CD14-positive monocyte (primary cell): Measurements from ENCODE around the gene TRPC1. TPM values are rescaled to one million over a fixed set of nuclear protein-coding genes. Genes with fewer than 3 reads are reported as not detected.

Source experiments
- DNase-seq, 3 donors: peaks; one replicate each; pipeline ENCODE4 v3.0.0-alpha.2; 2011 to 2022
- H2AFZ ChIP-seq: 2 replicates; pipeline ENCODE4 v1.6.0; 2012; ENCODE audit warnings: mild to moderate bottlenecking, low read depth, low read length, inconsistent platforms; ENCODE audit not compliant: insufficient read depth, poor library complexity, severe bottlenecking
- H3K27ac ChIP-seq, 2 donors: 1 replicate in 1 of 2; 2 replicates in 1 of 2; pipeline ENCODE4 v1.5.1; 2012 to 2013; ENCODE audit warnings: low read length in 2 of 2, control low read depth in 1 of 2, inconsistent platforms in 1 of 2, low read depth in 1 of 2, mild to moderate bottlenecking in 1 of 2
- H3K27me3 ChIP-seq, 2 donors: one replicate each; pipeline versions ENCODE4 v1.6.0 to v1.6.1; 2011 to 2013; ENCODE audit warnings: low read length in 2 of 2; ENCODE audit not compliant: control insufficient read depth in 2 of 2, insufficient read depth in 2 of 2
- H3K36me3 ChIP-seq, 2 donors: replicated peaks in 1 of 2; 1 replicate in 1 of 2; 2 replicates in 1 of 2; pipeline versions ENCODE4 v1.5.1 to v1.6.1; 2012 to 2013; ENCODE audit warnings: low read length in 2 of 2, control low read depth in 1 of 2, inconsistent platforms in 1 of 2, mild to moderate bottlenecking in 1 of 2; ENCODE audit not compliant: insufficient read depth in 2 of 2, control insufficient read depth in 1 of 2
- H3K4me1 ChIP-seq, 2 donors: 1 replicate in 1 of 2; 2 replicates in 1 of 2; pipeline versions ENCODE4 v1.5.1 to v1.6.1; 2012 to 2013; ENCODE audit warnings: low read length in 2 of 2, control low read depth in 1 of 2, inconsistent platforms in 1 of 2, mild to moderate bottlenecking in 1 of 2, moderate library complexity in 1 of 2; ENCODE audit not compliant: insufficient read depth in 2 of 2, control insufficient read depth in 1 of 2
- H3K4me2 ChIP-seq: replicated peaks from 2 replicates; pipeline ENCODE3; 2012; ENCODE audit warnings: low read length, moderate library complexity, mild to moderate bottlenecking; ENCODE audit not compliant: poor library complexity, severe bottlenecking; ENCODE audit errors: extremely low read depth
- H3K4me3 ChIP-seq, 3 experiments: fragments of 200-600 bp in 1 of 3; sonication (generic) in 1 of 3; replicated peaks in 1 of 3; 1 replicate in 2 of 3; 2 replicates in 1 of 3; pipeline ENCODE4 v1.5.1; 2011 to 2013; ENCODE audit warnings: low read length in 3 of 3, mild to moderate bottlenecking in 3 of 3, control low read depth in 2 of 3, low read depth in 2 of 3, inconsistent platforms in 1 of 3, moderate library complexity in 1 of 3
- H3K79me2 ChIP-seq: 2 replicates; pipeline ENCODE4 v1.6.0; 2012; ENCODE audit warnings: mild to moderate bottlenecking, control low read depth, inconsistent platforms, low read length, moderate library complexity; ENCODE audit not compliant: insufficient read depth
- H3K9ac ChIP-seq: 2 replicates; pipeline ENCODE4 v1.6.0; 2017; ENCODE audit warnings: low read length, mild to moderate bottlenecking; ENCODE audit not compliant: insufficient read depth, poor library complexity, severe bottlenecking
- H3K9me3 ChIP-seq, 2 donors: replicated peaks in 1 of 2; 1 replicate in 1 of 2; 2 replicates in 1 of 2; pipeline versions ENCODE4 v1.5.1 to v1.6.1; 2012 to 2013; ENCODE audit warnings: low read length in 2 of 2, control low read depth in 1 of 2; ENCODE audit not compliant: control insufficient read depth in 1 of 2, insufficient read depth in 1 of 2
- H4K20me1 ChIP-seq: 2 replicates; pipeline ENCODE4 v1.6.0; 2012; ENCODE audit warnings: mild to moderate bottlenecking, low read length, control low read depth, moderate library complexity; ENCODE audit not compliant: insufficient read depth
- H3K27ac Mint-ChIP-seq, 7 donors: one replicate each; pipeline ENCODE4 v1.8.0; 2020; ENCODE audit warnings: mild to moderate bottlenecking in 7 of 7, mixed read lengths in 7 of 7, moderate library complexity in 6 of 7, inconsistent platforms in 2 of 7
- H3K27me3 Mint-ChIP-seq, 3 donors: one replicate each; pipeline ENCODE4 v1.8.0; 2021 to 2022; ENCODE audit warnings: low read depth in 3 of 3, mild to moderate bottlenecking in 3 of 3, mixed read lengths in 3 of 3, moderate library complexity in 3 of 3, inconsistent platforms in 1 of 3
- H3K36me3 Mint-ChIP-seq, 2 donors: one replicate each; pipeline ENCODE4 v1.8.0; 2020; ENCODE audit warnings: mixed read lengths in 2 of 2, inconsistent platforms in 1 of 2, mild to moderate bottlenecking in 1 of 2
- H3K4me1 Mint-ChIP-seq: one replicate; pipeline ENCODE4 v1.8.0; 2020; ENCODE audit warnings: mild to moderate bottlenecking, mixed read lengths
- H3K4me3 Mint-ChIP-seq, 2 donors: one replicate each; pipeline ENCODE4 v1.8.0; 2020; ENCODE audit warnings: mild to moderate bottlenecking in 2 of 2, mixed read lengths in 2 of 2, moderate library complexity in 1 of 2
- H3K9me3 Mint-ChIP-seq, 7 donors: one replicate each; pipeline ENCODE4 v1.8.0; 2020 to 2022; ENCODE audit warnings: mixed read lengths in 7 of 7, mild to moderate bottlenecking in 6 of 7, moderate library complexity in 6 of 7, inconsistent platforms in 2 of 7
- CTCF ChIP-seq: fragments of 200-600 bp; IDR thresholded peaks from one replicate; pipeline ENCODE4 v1.8.0; 2022; ENCODE audit warnings: antibody characterized with exemption, mild to moderate bottlenecking
- WGBS: methylation state at CpG from one replicate; pipeline ENCODE4 v1.1.5; 2013; ENCODE audit warnings: missing lambda C conversion rate; ENCODE audit not compliant: insufficient coverage; 5-methylcytosine and 5-hydroxymethylcytosine counted together
- intact Hi-C, 2 donors: fragments of 100-400 bp; cut with micrococcal nuclease; formaldehyde crosslinking; loops; one replicate each; pipeline versions ENCODE4 v1.15.0 to v1.15.1; 2023
- polyA plus RNA-seq, 3 donors: library from polyadenylated mRNA; depleted of rRNA in 1 of 3; unstranded in 2 of 3; stranded (reverse) in 1 of 3; fragments of 300-500 nt in 2 of 3; fragments of >200 nt in 1 of 3; fragmentation: Illumina TruSeq in 2 of 3; gene quantifications; 1 replicate in 2 of 3; 2 replicates in 1 of 3; pipeline ENCODE4 v1.2.3, GENCODE V29; 2012 to 2021

Gene TRPC1
- polyA plus RNA-seq, 3 donors: 0.01 TPM; not detected in 2

- Histone ChIP-seq H3K36me3 (no peaks in the 10 kb centered on the region), H3K9me3 (no peaks in the 10 kb centered on the region), H3K27me3 (no peaks in the 10 kb centered on the region), H3K4me2 (no peak overlapping the region), H3K4me1 (no peaks in the 10 kb centered on the region), H2AFZ (no peak overlapping the region), H3K9ac (no peak overlapping the region), H3K79me2 (no peaks in the 10 kb centered on the region), H3K27ac (no peak overlapping the region), H4K20me1 (no peaks in the 10 kb centered on the region), H3K4me3 (no peak overlapping the region)
- Mint-ChIP-seq H3K36me3 (no peaks in the 10 kb centered on the region), H3K4me3 (no peak overlapping the region), H3K27me3 (peaks cover 0 to 2% (median 0%) of the 10 kb centered on the region in 3 donors), H3K27ac (no peak overlapping the region), H3K9me3 (peaks cover 0 to 3% (median 0%) of the 10 kb centered on the region in 7 donors), H3K4me1 (no peaks in the 10 kb centered on the region)
- no peak for DNase-seq
- no CpG with 5 or more reads among the region's 4 CpGs for WGBS
- no peak for TF ChIP-seq CTCF
- intact Hi-C loops: no loop called here
Observed at GRCh38 chr3:142794508-142794907, 70.7 kb downstream of the TRPC1 start.

DNA sequence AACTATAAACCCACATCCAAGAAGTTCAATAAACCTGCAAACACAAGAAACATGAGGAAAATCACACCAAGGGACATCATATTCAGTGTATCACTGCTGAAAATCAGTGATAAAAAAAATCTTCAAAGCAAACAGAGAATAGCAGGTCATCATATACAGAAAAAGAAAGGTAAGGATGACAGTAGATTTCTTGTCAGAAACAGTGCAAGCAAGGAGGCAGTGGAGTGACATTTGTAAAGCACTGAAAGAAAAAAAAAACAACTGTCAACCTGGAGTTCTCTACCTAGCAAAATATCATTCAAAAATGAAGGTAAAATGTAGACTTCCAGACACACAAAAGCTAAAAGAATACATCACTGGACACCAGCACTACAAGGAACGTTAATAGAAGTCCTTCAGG lies 71.5 kb downstream of the TRPC1 start:
- Histone ChIP-seq H3K9me3 (no peaks in the 10 kb centered on the region), H3K4me3 (no peak overlapping the region), H3K27ac (no peak overlapping the region), H3K4me2 (no peak overlapping the region), H3K27me3 (no peaks in the 10 kb centered on the region), H3K4me1 (no peaks in the 10 kb centered on the region), H3K36me3 (no peaks in the 10 kb centered on the region), H2AFZ (no peak overlapping the region), H4K20me1 (no peaks in the 10 kb centered on the region), H3K9ac (no peak overlapping the region), H3K79me2 (no peaks in the 10 kb centered on the region)
- Mint-ChIP-seq H3K27ac (no peak overlapping the region), H3K9me3 (peaks cover 0 to 3% (median 0%) of the 10 kb centered on the region in 7 donors), H3K4me1 (no peaks in the 10 kb centered on the region), H3K27me3 (peaks cover 0 to 2% (median 0%) of the 10 kb centered on the region in 3 donors), H3K4me3 (no peak overlapping the region), H3K36me3 (no peaks in the 10 kb centered on the region)
- no peak for TF ChIP-seq CTCF
- WGBS: no CpG with 5 or more reads among the region's 1 CpG
- no peak for DNase-seq
- intact Hi-C loops: no loop called here
